Measurements from ENCODE around the gene TMED10. TPM values are rescaled to one million over a fixed set of nuclear protein-coding genes. Genes with fewer than 3 reads are reported as not detected.

The TMED10 gene
- 282 and 308 TPM in 2 replicates for total RNA-seq

DNA sequence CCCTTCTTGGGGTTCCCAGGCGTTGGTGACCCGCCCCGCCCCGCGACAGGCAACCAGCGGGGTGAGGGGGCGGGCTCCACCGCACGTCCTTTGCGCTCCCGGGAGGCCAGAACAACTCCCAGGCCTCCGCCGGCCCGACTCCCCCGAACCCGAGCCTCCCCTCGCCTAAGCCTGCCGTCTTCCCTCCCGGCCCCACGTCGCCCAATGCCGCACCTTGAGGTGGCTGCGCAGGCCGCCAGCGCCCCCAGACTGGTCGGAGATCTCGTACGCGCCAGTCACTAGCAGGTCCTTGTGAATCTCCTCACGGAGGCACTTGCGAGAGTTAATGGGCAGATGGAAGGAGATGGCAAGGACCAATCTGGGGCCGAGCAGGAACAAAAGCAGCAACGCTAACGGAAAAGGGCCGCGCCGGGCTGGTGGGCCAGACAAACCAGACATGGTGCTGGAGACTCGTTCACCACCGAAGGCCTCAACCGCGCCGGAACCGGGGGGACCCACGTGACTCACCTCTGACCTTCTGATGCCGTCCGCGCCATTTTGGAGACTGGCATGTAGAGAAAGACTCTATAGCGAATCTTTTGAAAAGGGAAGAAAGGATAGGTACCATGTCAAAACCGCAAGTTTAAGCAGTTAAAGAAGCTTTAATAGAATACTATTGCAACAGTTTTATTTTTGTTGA lies at the start of gene TMED10:
TSS of gene TMED10 (minus strand) at position 471 of the 679 bp plus-strand sequence. CDS start at position 438, 33 bp downstream.

DNA sequence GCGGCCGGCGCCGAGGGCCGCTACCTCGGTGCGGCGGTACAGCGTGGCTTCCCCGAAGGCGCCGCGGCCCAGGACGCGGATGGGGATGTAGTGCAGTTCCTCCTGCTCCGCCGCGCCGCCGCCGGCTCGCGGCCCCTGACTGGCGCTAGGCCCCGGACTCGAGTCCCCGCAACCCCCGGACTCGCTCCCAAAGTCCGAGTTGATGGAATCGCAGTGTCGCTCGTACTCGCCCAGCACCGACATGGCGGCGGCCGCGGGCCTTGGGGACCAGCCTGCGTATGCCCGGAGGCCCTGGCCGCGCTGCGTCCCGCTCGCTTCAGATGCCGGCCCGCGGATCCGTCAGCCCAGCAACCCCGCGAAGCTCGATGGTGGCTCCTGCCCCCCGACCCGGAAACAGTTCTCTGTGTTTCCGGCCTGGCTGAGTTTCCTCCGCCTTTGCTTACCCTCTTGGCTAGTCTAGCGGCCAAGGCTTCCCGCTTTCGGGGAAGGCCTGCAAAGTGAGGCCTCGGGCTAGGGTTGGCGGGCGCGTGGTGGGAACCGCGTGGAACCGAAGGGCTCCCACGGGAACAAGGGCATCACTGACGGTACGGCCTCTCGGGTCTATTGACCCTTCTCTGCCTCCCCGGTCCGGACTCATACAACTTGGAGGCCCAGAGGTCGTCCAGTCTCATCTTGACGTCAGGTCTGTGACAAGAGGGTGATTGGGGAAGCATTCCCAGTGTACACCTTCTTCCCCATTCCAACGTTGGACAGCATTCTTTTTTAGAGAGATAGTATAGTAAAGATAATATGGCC lies 49.5 kb downstream of the TMED10 start, which contains the start of gene NEK9:
TSS of gene NEK9 (minus strand) at position 370 of the 795 bp plus-strand sequence. CDS start at position 243, 127 bp downstream.

Small RNA genes lying within 50 kb of the gene (small RNA-seq; reads per million reads assigned to genes)
- gene HIF1AP1 (not detected), gene RNU4ATAC14P (not detected)

Other genes with a start within 250 kb of the TMED10 start
- gene PGF, start 221.0 kb downstream of the TMED10 start, total RNA-seq = 320 and 421 TPM in 2 replicates
- 79.4 and 187 TPM in 2 replicates for gene EIF2B2, start 173.7 kb downstream of the TMED10 start, total RNA-seq
- gene MLH3, start 125.1 kb downstream of the TMED10 start, total RNA-seq = 15.7 and 19.5 TPM in 2 replicates
- 7.3 and 8.8 TPM in 2 replicates for gene ACYP1, start 112.6 kb downstream of the TMED10 start, total RNA-seq
- gene ZC2HC1C, start 107.0 kb downstream of the TMED10 start, total RNA-seq = 0.67 and 1.6 TPM in 2 replicates
- gene NEK9, start 49.6 kb downstream of the TMED10 start, total RNA-seq = 19.9 and 24.8 TPM in 2 replicates
- gene FOS, start 102.2 kb upstream of the TMED10 start, total RNA-seq = 2.1 and 3.9 TPM in 2 replicates

Measured in vein endothelial cell (primary cell).